Endothelial cell of umbilical vein (primary cell): ENCODE data around the gene SNX25. TPM values are rescaled to one million over a fixed set of nuclear protein-coding genes. Genes with fewer than 3 reads are reported as not detected.

Source experiments
- BruUV-seq: library from RNA; stranded (reverse); fragments of 400-500 nt; replicated peaks from 2 replicates; lab custom pipeline; 2021; lab: Mats Ljungman, UMichigan
- CTCF ChIA-PET: fragments of 300-600, 350-600 bp; sonication (Branson Sonifier 250); formaldehyde crosslinking; loops from one replicate; lab custom pipeline; 2021; ENCODE audit warnings: antibody characterized with exemption, inconsistent platforms; lab: Charles Lee
- POLR2A ChIA-PET: fragments of 300-600, 350-600 bp; sonication (Branson Sonifier 250); formaldehyde crosslinking; loops from one replicate; lab custom pipeline; 2021; ENCODE audit warnings: antibody characterized with exemption, inconsistent platforms; lab: Charles Lee
- DNase-seq: peaks from one replicate; pipeline ENCODE4 v3.0.0-alpha.2; 2011; ENCODE audit warnings: low read depth, low spot score
- FAIRE-seq: peaks from 2 replicates; lab custom pipeline; 2011; peaks lifted over from hg19 to GRCh38; lab: Jason Lieb, UNC
- H2AFZ ChIP-seq: 2 replicates; pipeline ENCODE4 v1.6.0; 2012; ENCODE audit warnings: low read depth, low read length, control low read depth, inconsistent platforms
- H3K27ac ChIP-seq: 2 replicates; pipeline ENCODE4 v1.5.1; 2011; ENCODE audit warnings: low read depth, mild to moderate bottlenecking, control low read depth, low read length, moderate library complexity; ENCODE audit not compliant: insufficient read depth
- H3K27me3 ChIP-seq, 2 experiments: 2 replicates each; pipeline versions ENCODE4 v1.6.0 to v1.6.1; 2011; ENCODE audit warnings: low read length in 2 of 2, mixed read lengths in 1 of 2; ENCODE audit not compliant: control insufficient read depth in 2 of 2, insufficient read depth in 2 of 2
- H3K36me3 ChIP-seq, 2 experiments: 2 replicates in 1 of 2; 3 replicates in 1 of 2; pipeline ENCODE4 v1.5.1; 2011; ENCODE audit warnings: low read length in 2 of 2, mild to moderate bottlenecking in 1 of 2, moderate library complexity in 1 of 2; ENCODE audit not compliant: control insufficient read depth in 2 of 2, insufficient read depth in 2 of 2; ENCODE audit errors: extremely low read depth in 1 of 2
- H3K4me1 ChIP-seq: 3 replicates; pipeline ENCODE4 v1.5.1; 2011; ENCODE audit warnings: mild to moderate bottlenecking, low read length; ENCODE audit not compliant: control insufficient read depth, insufficient read depth; ENCODE audit errors: extremely low read depth
- H3K4me2 ChIP-seq: 2 replicates; pipeline ENCODE4 v1.6.1; 2011; ENCODE audit warnings: low read length, control low read depth, mixed read lengths; ENCODE audit not compliant: insufficient read depth
- H3K4me3 ChIP-seq, 3 experiments: fragments of 200-600 bp in 1 of 3; sonication (generic), shearing (Covaris generic) in 1 of 3; replicated peaks in 1 of 3; 2 replicates each; pipeline ENCODE4 v1.5.1; 2011 to 2016; ENCODE audit warnings: control low read depth in 3 of 3, low read length in 3 of 3, mild to moderate bottlenecking in 2 of 3, inconsistent platforms in 1 of 3, low read depth in 1 of 3, moderate library complexity in 1 of 3; ENCODE audit not compliant: insufficient read depth in 1 of 3
- H3K79me2 ChIP-seq: 2 replicates; pipeline ENCODE4 v1.6.0; 2012; ENCODE audit warnings: low read length, inconsistent platforms; ENCODE audit not compliant: control insufficient read depth, insufficient read depth
- H3K9ac ChIP-seq: replicated peaks from 2 replicates; pipeline ENCODE3; 2011; ENCODE audit warnings: low read length, control low read depth; ENCODE audit not compliant: insufficient read depth; ENCODE audit errors: extremely low read depth
- H3K9me1 ChIP-seq: replicated peaks from 3 replicates; pipeline ENCODE4 v1.6.0; 2011; ENCODE audit warnings: mild to moderate bottlenecking, low read length; ENCODE audit not compliant: control insufficient read depth, insufficient read depth; ENCODE audit errors: extremely low read depth
- H3K9me3 ChIP-seq: replicated peaks from 2 replicates; pipeline ENCODE4 v1.5.1; 2012; ENCODE audit warnings: low read length, inconsistent platforms; ENCODE audit not compliant: control insufficient read depth, insufficient read depth
- H4K20me1 ChIP-seq: replicated peaks from 2 replicates; pipeline ENCODE3; 2011; ENCODE audit warnings: mild to moderate bottlenecking, low read length; ENCODE audit not compliant: control insufficient read depth, insufficient read depth; ENCODE audit errors: extremely low read depth
- EZH2 ChIP-seq: IDR thresholded peaks from 2 replicates; pipeline ENCODE4 v1.6.1; 2012; ENCODE audit warnings: borderline replicate concordance, low read depth, mild to moderate bottlenecking, moderate library complexity, low read length, inconsistent platforms; ENCODE audit not compliant: severe bottlenecking
- FOS ChIP-seq: IDR thresholded peaks from 2 replicates; pipeline ENCODE4 v1.6.1; 2011; ENCODE audit warnings: mild to moderate bottlenecking, low read length, moderate library complexity, borderline replicate concordance; ENCODE audit not compliant: insufficient read depth
- GATA2 ChIP-seq: IDR thresholded peaks from 2 replicates; pipeline ENCODE4 v1.7.0; 2011; ENCODE audit warnings: low read depth, mild to moderate bottlenecking, moderate library complexity, mixed read lengths, low read length; ENCODE audit not compliant: insufficient read length, insufficient read depth
- JUN ChIP-seq: IDR thresholded peaks from 2 replicates; pipeline ENCODE4 v1.6.1; 2011; ENCODE audit warnings: borderline replicate concordance, low read depth; ENCODE audit not compliant: insufficient read length, insufficient read depth
- MYC ChIP-seq: IDR thresholded peaks from one replicate; pipeline ENCODE4 v1.6.1; 2011; ENCODE audit warnings: mild to moderate bottlenecking, low read depth, low read length
- POLR2A ChIP-seq: IDR thresholded peaks from 2 replicates; pipeline ENCODE4 v1.6.1; 2012; ENCODE audit warnings: low read depth, mild to moderate bottlenecking, control low read depth, low read length
- POLR2AphosphoS5 ChIP-seq: IDR thresholded peaks from 2 replicates; pipeline ENCODE4 v1.6.1; 2012; ENCODE audit warnings: low read depth, mild to moderate bottlenecking, control low read depth, low read length, moderate library complexity; ENCODE audit not compliant: insufficient read depth
- dilution Hi-C: fragments of 300-500 bp; cut with MboI; formaldehyde crosslinking; loops from one replicate; pipeline ENCODE4 v1.15.0; 2019; ENCODE audit warnings: low sequenced_read_pairs; ENCODE audit not compliant: extremely low pct_ligation_motif_present
- intact Hi-C: fragments of 100-400 bp; cut with micrococcal nuclease; formaldehyde crosslinking; loops from one replicate; pipeline ENCODE4 v1.10.0; 2022
- polyA plus RNA-seq, 4 experiments: library from polyadenylated mRNA; depleted of rRNA in 3 of 4; stranded (reverse) in 3 of 4; unstranded in 1 of 4; fragments of >200 nt; gene quantifications; 2 replicates each; pipeline versions ENCODE4 v1.2.1 to v1.2.3, GENCODE V29; 2011 to 2012; ENCODE audit warnings: missing spikeins in 1 of 4
- total RNA-seq: library from RNA; stranded (reverse); gene quantifications from 2 replicates; pipeline ENCODE4 v1.2.3, GENCODE V29; 2021
- TF ChIP-seq, protein P1 (sequence below), 2 donors: IDR thresholded peaks; 1 replicate in 1 of 2; 2 replicates in 1 of 2; pipeline ENCODE4 v1.5.1; 2011; ENCODE audit warnings: low read length in 2 of 2, mild to moderate bottlenecking in 2 of 2, moderate library complexity in 2 of 2, control low read depth in 1 of 2, inconsistent platforms in 1 of 2, low read depth in 1 of 2; ENCODE audit not compliant: insufficient read depth in 1 of 2; ENCODE audit errors: extremely low read depth in 1 of 2
- TF ChIP-seq, protein P2 (sequence below): IDR thresholded peaks from 2 replicates; pipeline ENCODE4 v1.6.1; 2011; ENCODE audit not compliant: insufficient read depth, insufficient read length

Gene SNX25
- total and polyA plus RNA-seq, 2 donors (not counting 3 experiments of a cell fraction or from before 2014, with no cell fraction given): 6.6 to 16.1 TPM

DNA sequence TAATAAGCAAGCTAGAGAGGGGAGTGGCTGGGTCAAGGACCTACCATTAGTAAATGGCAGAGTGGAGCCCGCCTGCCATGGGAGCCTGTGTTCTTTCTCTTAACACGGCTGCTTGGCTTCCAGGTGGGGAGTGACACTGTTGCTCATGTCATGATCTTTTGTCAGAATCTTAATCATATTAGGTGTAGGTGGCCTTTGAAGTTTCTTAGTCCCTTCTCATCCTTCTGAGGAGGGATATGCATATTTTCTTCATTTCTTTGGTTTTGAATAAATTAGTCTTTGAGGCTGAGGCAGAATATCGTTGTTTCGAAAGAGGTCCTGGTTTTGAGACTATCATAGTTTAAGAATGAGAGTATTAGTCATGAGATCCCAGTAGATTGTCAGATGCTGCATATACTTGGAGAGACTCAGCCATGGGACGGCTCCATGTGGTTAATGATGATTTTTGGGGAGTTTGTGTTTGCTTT lies 28.9 kb downstream of the SNX25 start:
- BruUV-seq: no TSS peak
- dilution Hi-C loops: no loop called here
- no peak for TF ChIP-seq JUN
- TF ChIP-seq FOS: no peak
- TF ChIP-seq, protein P1, sequence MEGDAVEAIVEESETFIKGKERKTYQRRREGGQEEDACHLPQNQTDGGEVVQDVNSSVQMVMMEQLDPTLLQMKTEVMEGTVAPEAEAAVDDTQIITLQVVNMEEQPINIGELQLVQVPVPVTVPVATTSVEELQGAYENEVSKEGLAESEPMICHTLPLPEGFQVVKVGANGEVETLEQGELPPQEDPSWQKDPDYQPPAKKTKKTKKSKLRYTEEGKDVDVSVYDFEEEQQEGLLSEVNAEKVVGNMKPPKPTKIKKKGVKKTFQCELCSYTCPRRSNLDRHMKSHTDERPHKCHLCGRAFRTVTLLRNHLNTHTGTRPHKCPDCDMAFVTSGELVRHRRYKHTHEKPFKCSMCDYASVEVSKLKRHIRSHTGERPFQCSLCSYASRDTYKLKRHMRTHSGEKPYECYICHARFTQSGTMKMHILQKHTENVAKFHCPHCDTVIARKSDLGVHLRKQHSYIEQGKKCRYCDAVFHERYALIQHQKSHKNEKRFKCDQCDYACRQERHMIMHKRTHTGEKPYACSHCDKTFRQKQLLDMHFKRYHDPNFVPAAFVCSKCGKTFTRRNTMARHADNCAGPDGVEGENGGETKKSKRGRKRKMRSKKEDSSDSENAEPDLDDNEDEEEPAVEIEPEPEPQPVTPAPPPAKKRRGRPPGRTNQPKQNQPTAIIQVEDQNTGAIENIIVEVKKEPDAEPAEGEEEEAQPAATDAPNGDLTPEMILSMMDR (IDR thresholded peaks at IDR 0.05; ENCODE audit: extremely low read depth in 1 of 2, insufficient read depth in 1 of 2, low read depth in 1 of 2, low read length in 2 of 2): no peak
- no peak for TF ChIP-seq POLR2AphosphoS5
- no peak for TF ChIP-seq POLR2A
- TF ChIP-seq MYC: no peak
- no peak for TF ChIP-seq EZH2
- TF ChIP-seq, protein P2, sequence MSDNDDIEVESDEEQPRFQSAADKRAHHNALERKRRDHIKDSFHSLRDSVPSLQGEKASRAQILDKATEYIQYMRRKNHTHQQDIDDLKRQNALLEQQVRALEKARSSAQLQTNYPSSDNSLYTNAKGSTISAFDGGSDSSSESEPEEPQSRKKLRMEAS: no peak
- no peak for TF ChIP-seq GATA2
- no peaks in the 10 kb centered on the region for H3K9me1 ChIP-seq
- peaks cover 3% of the 10 kb centered on the region for H3K4me1 ChIP-seq
- peaks cover 17% of the 10 kb centered on the region for H3K79me2 ChIP-seq
- DNase-seq (no peak), FAIRE-seq (no peak)
- no peak overlapping the region for H2AFZ ChIP-seq
- H3K9me3 ChIP-seq: peaks cover 2% of the 10 kb centered on the region
- H4K20me1 ChIP-seq: no peaks in the 10 kb centered on the region
- no peaks in the 10 kb centered on the region for H3K36me3 ChIP-seq
- intact Hi-C loops: no loop called here
- no peaks in the 10 kb centered on the region for H3K27me3 ChIP-seq
- ChIA-PET CTCF (no interaction called here), POLR2A (no interaction called here)
- H3K4me2 ChIP-seq: no peak overlapping the region
- H3K9ac ChIP-seq: no peak overlapping the region
- no peak overlapping the region for H3K27ac ChIP-seq
- no peak overlapping the region for H3K4me3 ChIP-seq
